Measurements from ENCODE around the gene SDCCAG8. TPM values are rescaled to one million over a fixed set of nuclear protein-coding genes. Genes with fewer than 3 reads are reported as not detected.

Gene SDCCAG8
- polyA plus RNA-seq, 1 experiment: 34.1 TPM

DNA sequence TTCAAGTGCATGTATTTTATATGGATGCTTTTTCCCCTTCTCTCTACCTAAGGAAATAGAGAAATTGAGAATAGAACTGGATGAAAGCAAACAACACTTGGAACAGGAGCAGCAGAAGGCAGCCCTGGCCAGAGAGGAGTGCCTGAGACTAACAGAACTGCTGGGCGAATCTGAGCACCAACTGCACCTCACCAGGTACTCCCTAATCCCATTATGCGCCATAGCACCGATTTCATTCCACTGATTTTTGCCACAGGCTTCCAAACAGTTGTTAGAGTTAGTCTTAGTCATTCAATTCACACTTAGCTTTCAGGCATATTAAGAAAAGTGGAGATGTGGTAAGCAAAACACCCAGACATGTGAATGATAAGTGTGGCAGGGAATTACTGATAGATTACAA, 122.8 kb downstream of the SDCCAG8 start:
- ChIA-PET POLR2A (no interaction called here), CTCF (no interaction called here)
- Histone ChIP-seq H3K27me3 (ENCODE audit: control insufficient read depth, insufficient read depth, low read length) (no peaks in the 10 kb centered on the region), H3K9me3 (ENCODE audit: control insufficient read depth, insufficient read depth, low read length) (no peaks in the 10 kb centered on the region), H3K4me3 (ENCODE audit: low read depth, low read length) (no peak overlapping the region), H3K27ac (ENCODE audit: low read depth, low read length) (no peak overlapping the region)
- TF ChIP-seq, protein P1, sequence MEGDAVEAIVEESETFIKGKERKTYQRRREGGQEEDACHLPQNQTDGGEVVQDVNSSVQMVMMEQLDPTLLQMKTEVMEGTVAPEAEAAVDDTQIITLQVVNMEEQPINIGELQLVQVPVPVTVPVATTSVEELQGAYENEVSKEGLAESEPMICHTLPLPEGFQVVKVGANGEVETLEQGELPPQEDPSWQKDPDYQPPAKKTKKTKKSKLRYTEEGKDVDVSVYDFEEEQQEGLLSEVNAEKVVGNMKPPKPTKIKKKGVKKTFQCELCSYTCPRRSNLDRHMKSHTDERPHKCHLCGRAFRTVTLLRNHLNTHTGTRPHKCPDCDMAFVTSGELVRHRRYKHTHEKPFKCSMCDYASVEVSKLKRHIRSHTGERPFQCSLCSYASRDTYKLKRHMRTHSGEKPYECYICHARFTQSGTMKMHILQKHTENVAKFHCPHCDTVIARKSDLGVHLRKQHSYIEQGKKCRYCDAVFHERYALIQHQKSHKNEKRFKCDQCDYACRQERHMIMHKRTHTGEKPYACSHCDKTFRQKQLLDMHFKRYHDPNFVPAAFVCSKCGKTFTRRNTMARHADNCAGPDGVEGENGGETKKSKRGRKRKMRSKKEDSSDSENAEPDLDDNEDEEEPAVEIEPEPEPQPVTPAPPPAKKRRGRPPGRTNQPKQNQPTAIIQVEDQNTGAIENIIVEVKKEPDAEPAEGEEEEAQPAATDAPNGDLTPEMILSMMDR (IDR thresholded peaks at IDR 0.05; ENCODE audit: low read depth, low read length): no peak
- no peak for DNase-seq (ENCODE audit: low read depth, low spot score)

DNA sequence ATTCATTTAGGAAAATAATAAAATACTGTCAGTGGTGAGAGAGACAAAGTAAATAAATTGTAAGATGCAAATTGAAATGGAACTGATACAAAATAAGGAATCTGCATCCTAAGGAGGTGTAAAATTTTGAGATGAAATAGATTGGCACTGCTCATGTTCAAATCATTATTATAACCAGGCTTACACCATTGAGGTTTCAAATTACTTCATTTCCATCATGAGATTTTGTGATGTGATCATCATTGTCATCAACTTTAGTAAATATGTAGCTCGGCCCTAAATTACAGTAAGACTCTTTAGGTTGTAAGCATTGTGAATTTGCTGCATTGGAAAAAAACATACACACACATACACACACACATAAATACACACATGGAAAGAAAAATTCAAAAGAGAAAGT, 123.4 kb downstream of the SDCCAG8 start:
- Histone ChIP-seq H3K27ac (ENCODE audit: low read depth, low read length) (no peak overlapping the region), H3K4me3 (ENCODE audit: low read depth, low read length) (no peak overlapping the region), H3K27me3 (ENCODE audit: control insufficient read depth, insufficient read depth, low read length) (no peaks in the 10 kb centered on the region), H3K9me3 (ENCODE audit: control insufficient read depth, insufficient read depth, low read length) (no peaks in the 10 kb centered on the region)
- DNase-seq (ENCODE audit: low read depth, low spot score): no peak
- TF ChIP-seq, protein P1 (IDR thresholded peaks at IDR 0.05; ENCODE audit: low read depth, low read length): no peak
- CTCF ChIA-PET: no interaction called here
- POLR2A ChIA-PET: no interaction called here

DNA sequence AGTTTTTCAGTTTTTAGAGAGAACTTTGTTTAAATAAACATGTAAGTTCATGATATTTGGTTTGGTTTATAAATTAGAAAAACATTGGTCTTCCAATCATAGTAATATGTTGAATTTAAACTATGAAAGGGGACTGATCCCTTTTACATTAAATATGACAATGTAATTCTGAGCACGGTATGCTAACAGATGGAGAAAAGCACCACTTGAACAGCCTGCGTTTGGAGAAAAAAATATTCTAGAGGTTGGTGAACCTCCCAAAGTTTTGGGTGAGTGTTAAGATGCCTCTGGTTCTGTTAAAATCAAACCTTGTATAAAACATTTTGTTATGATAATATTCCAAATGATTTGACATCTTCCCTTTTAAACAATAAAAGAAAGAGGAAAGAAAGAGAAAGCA, 123.9 kb downstream of the SDCCAG8 start:
- Histone ChIP-seq H3K9me3 (ENCODE audit: control insufficient read depth, insufficient read depth, low read length) (no peaks in the 10 kb centered on the region), H3K27ac (ENCODE audit: low read depth, low read length) (no peak overlapping the region), H3K4me3 (ENCODE audit: low read depth, low read length) (no peak overlapping the region), H3K27me3 (ENCODE audit: control insufficient read depth, insufficient read depth, low read length) (no peaks in the 10 kb centered on the region)
- TF ChIP-seq, protein P1 (IDR thresholded peaks at IDR 0.05; ENCODE audit: low read depth, low read length): no peak
- POLR2A ChIA-PET: no interaction called here
- CTCF ChIA-PET: no interaction called here
- no peak for DNase-seq (ENCODE audit: low read depth, low spot score)

DNA sequence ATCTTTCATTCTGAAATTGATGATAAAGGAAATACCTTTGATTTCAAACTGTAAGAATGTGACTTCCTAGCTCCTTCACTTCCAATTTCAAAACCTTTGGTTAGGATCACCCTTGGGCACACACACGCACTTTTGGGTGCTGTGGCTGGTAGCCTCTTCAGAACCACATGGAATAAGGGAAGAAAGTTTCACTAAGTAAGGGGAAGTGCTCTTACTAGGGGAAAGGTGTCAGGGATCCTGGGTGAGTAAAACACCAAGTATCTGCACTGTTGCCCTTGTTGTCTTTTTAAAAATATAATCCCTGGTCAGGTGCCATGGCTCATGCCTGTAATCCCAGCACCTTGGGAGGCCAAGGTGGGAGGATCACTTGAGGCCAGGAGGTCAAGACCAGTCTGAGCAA, 132.4 kb downstream of the SDCCAG8 start:
- Histone ChIP-seq H3K4me3 (ENCODE audit: low read depth, low read length) (no peak overlapping the region), H3K27me3 (ENCODE audit: control insufficient read depth, insufficient read depth, low read length) (no peaks in the 10 kb centered on the region), H3K9me3 (ENCODE audit: control insufficient read depth, insufficient read depth, low read length) (no peaks in the 10 kb centered on the region; the same call in 1 of the 2 replicates), H3K27ac (ENCODE audit: low read depth, low read length) (no peak overlapping the region)
- TF ChIP-seq, protein P1 (IDR thresholded peaks at IDR 0.05; ENCODE audit: low read depth, low read length): no peak
- ChIA-PET POLR2A (no interaction called here), CTCF (no interaction called here)
- DNase-seq (ENCODE audit: low read depth, low spot score): no peak

DNA sequence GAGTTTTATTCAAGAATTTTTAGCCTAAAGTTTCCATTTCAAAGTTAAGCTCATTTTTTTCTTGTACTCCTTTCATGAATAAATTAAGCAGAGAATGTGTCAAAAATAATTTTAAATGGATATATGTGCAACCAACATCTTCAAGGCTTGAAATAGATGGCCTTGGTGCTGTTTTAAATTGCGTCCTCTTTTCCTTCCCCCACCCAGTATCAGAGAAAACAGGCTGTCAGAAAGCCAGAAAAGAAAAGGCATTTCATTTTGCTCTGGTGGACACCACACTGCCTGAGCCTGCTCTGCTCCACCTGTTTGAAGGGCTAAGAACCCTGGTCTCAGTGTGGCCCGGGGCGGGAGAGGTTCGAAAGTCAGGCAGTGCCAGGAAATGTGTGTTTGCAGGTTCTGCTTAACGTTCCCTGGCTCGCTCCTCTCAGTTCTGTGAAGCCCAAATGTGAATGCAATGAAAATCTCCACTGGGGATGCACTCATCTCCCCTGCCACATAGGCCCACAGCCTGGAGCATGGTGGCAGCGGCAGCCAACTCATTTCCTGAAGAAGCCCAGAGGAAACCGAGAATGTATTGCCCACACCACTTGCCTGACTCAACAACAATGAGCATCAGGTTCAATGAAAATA, 134.4 kb downstream of the SDCCAG8 start:
- Histone ChIP-seq H3K4me3 (ENCODE audit: low read depth, low read length) (no peak overlapping the region), H3K9me3 (ENCODE audit: control insufficient read depth, insufficient read depth, low read length) (no peaks in the 10 kb centered on the region), H3K27ac (ENCODE audit: low read depth, low read length) (no peak overlapping the region), H3K27me3 (ENCODE audit: control insufficient read depth, insufficient read depth, low read length) (no peaks in the 10 kb centered on the region)
- POLR2A ChIA-PET: no interaction called here
- no peak for DNase-seq (ENCODE audit: low read depth, low spot score)
- CTCF ChIA-PET: no interaction called here
- TF ChIP-seq, protein P1 (IDR thresholded peaks at IDR 0.05; ENCODE audit: low read depth, low read length): no peak
